Hepatocyte (in vitro differentiated cells): Measurements from ENCODE around the gene WDR89.

Experiments
- CTCF ChIP-seq: fragments of 200-600 bp; sonication (generic); IDR thresholded peaks from 2 replicates; pipeline ENCODE4 v1.5.1; 2016; ENCODE audit warnings: antibody characterized with exemption, mild to moderate bottlenecking; ENCODE audit not compliant: poor library complexity
- EZH2 ChIP-seq: fragments of 200-600 bp; sonication (generic); IDR thresholded peaks from 2 replicates; pipeline ENCODE4 v1.6.1; 2016; ENCODE audit warnings: antibody characterized with exemption, mild to moderate bottlenecking, borderline replicate concordance
- EZH2phosphoT487 ChIP-seq: fragments of 200-600 bp; sonication (generic); IDR thresholded peaks from one replicate; pipeline ENCODE4 v1.6.1; 2018; ENCODE audit warnings: antibody characterized with exemption, mild to moderate bottlenecking, low read depth, moderate library complexity; ENCODE audit not compliant: unreplicated experiment, severe bottlenecking

GRCh38 chr14:63656194-63656593, 14.5 kb upstream of the WDR89 start:
- no peak for TF ChIP-seq CTCF
- no peak for TF ChIP-seq EZH2
- TF ChIP-seq EZH2phosphoT487 = no peak
